HEK293 (cell line): ENCODE data around the gene DEAF1.

Experiments
- GLIS1 ChIP-seq: fragments of 450-650 bp; formaldehyde crosslinking; IDR thresholded peaks from 2 replicates; pipeline ENCODE4 v1.5.1; 2016; ENCODE audit warnings: missing biosample characterization, missing genetic modification characterization
- HOXC10 ChIP-seq: sonication (generic); formaldehyde crosslinking; IDR thresholded peaks from 2 replicates; pipeline ENCODE4 v1.8.1; 2023; ENCODE audit warnings: mild to moderate bottlenecking, missing genetic modification reagents
- KLF1 ChIP-seq: fragments of 450-650 bp; formaldehyde crosslinking; IDR thresholded peaks from 2 replicates; pipeline ENCODE4 v1.5.1; 2016; ENCODE audit warnings: missing biosample characterization, missing genetic modification characterization
- PRDM10 ChIP-seq: fragments of 450-650 bp; formaldehyde crosslinking; IDR thresholded peaks from 2 replicates; pipeline ENCODE4 v1.5.1; 2016; ENCODE audit warnings: missing biosample characterization, missing genetic modification characterization
- SP2 ChIP-seq: fragments of 450-650 bp; formaldehyde crosslinking; IDR thresholded peaks from 2 replicates; pipeline ENCODE4 v1.5.1; 2016; ENCODE audit warnings: missing biosample characterization, missing genetic modification characterization
- YY2 ChIP-seq: fragments of 450-650 bp; formaldehyde crosslinking; IDR thresholded peaks from 2 replicates; pipeline ENCODE4 v1.5.1; 2016; ENCODE audit warnings: missing biosample characterization, missing genetic modification characterization
- ZFP3 ChIP-seq: fragments of 450-650 bp; formaldehyde crosslinking; IDR thresholded peaks from 2 replicates; pipeline ENCODE4 v1.5.1; 2016; ENCODE audit warnings: low read depth, missing biosample characterization, missing genetic modification characterization
- ZNF155 ChIP-seq: fragments of 450-650 bp; formaldehyde crosslinking; IDR thresholded peaks from 2 replicates; pipeline ENCODE4 v1.5.1; 2016; ENCODE audit warnings: missing biosample characterization, missing genetic modification characterization
- ZNF174 ChIP-seq: fragments of 450-650 bp; formaldehyde crosslinking; IDR thresholded peaks from 2 replicates; pipeline ENCODE4 v1.5.0; 2017; ENCODE audit warnings: missing biosample characterization, mild to moderate bottlenecking, missing genetic modification characterization
- ZNF19 ChIP-seq: fragments of 450-650 bp; formaldehyde crosslinking; IDR thresholded peaks from 2 replicates; pipeline ENCODE4; 2016; ENCODE audit warnings: missing biosample characterization, missing genetic modification characterization, low read depth
- ZNF391 ChIP-seq: fragments of 450-650 bp; formaldehyde crosslinking; IDR thresholded peaks from 2 replicates; pipeline ENCODE4 v1.5.1; 2016; ENCODE audit warnings: low read depth, missing biosample characterization, missing genetic modification characterization, borderline replicate concordance
- ZNF433 ChIP-seq: fragments of 450-650 bp; formaldehyde crosslinking; IDR thresholded peaks from 2 replicates; pipeline ENCODE4 v1.5.1; 2016; ENCODE audit warnings: missing biosample characterization, missing genetic modification characterization, low read depth
- ZNF521 ChIP-seq: fragments of 450-650 bp; formaldehyde crosslinking; IDR thresholded peaks from 2 replicates; pipeline ENCODE4 v1.5.1; 2017; ENCODE audit warnings: missing biosample characterization, mild to moderate bottlenecking, missing genetic modification characterization
- ZNF544 ChIP-seq: fragments of 450-650 bp; formaldehyde crosslinking; IDR thresholded peaks from 2 replicates; pipeline ENCODE4 v1.5.0; 2017; ENCODE audit warnings: missing biosample characterization, missing genetic modification characterization
- ZNF623 ChIP-seq: fragments of 450-650 bp; formaldehyde crosslinking; IDR thresholded peaks from 2 replicates; pipeline ENCODE4 v1.5.1; 2016; ENCODE audit warnings: missing biosample characterization, missing genetic modification characterization
- ZNF629 ChIP-seq: fragments of 450-650 bp; formaldehyde crosslinking; IDR thresholded peaks from 2 replicates; pipeline ENCODE4 v1.5.1; 2017; ENCODE audit warnings: missing biosample characterization, missing genetic modification characterization
- ZNF664 ChIP-seq: fragments of 450-650 bp; formaldehyde crosslinking; IDR thresholded peaks from 2 replicates; pipeline ENCODE4 v1.5.1; 2016; ENCODE audit warnings: missing biosample characterization, missing genetic modification characterization
- ZNF791 ChIP-seq: fragments of 450-650 bp; formaldehyde crosslinking; IDR thresholded peaks from 2 replicates; pipeline ENCODE4 v1.5.1; 2016; ENCODE audit warnings: missing biosample characterization, missing genetic modification characterization
- ZSCAN16 ChIP-seq: fragments of 450-650 bp; formaldehyde crosslinking; IDR thresholded peaks from 2 replicates; pipeline ENCODE4 v1.5.1; 2016; ENCODE audit warnings: missing biosample characterization, missing genetic modification characterization
- ZXDB ChIP-seq: fragments of 450-650 bp; formaldehyde crosslinking; IDR thresholded peaks from 2 replicates; pipeline ENCODE4 v1.5.1; 2016; ENCODE audit warnings: missing biosample characterization, missing genetic modification characterization
- TF ChIP-seq, protein P1 (sequence below): fragments of 450-650 bp; formaldehyde crosslinking; conservative IDR thresholded peaks from 2 replicates; pipeline ENCODE4 v1.5.1; 2016; ENCODE audit warnings: low read depth, missing biosample characterization, missing genetic modification characterization
- TF ChIP-seq, protein P2 (sequence below): fragments of 450-650 bp; formaldehyde crosslinking; IDR thresholded peaks from 2 replicates; pipeline ENCODE4 v1.5.1; 2017; ENCODE audit warnings: missing biosample characterization, mild to moderate bottlenecking, missing genetic modification characterization, moderate library complexity
- TF ChIP-seq, protein P3 (sequence below): fragments of 450-650 bp; formaldehyde crosslinking; IDR thresholded peaks from 2 replicates; pipeline ENCODE4 v1.5.1; 2016; ENCODE audit warnings: missing biosample characterization, missing genetic modification characterization
- TF ChIP-seq, protein P4 (sequence below): fragments of 450-650 bp; formaldehyde crosslinking; IDR thresholded peaks from 2 replicates; pipeline ENCODE4 v1.5.1; 2016; ENCODE audit warnings: missing biosample characterization, missing genetic modification characterization
- TF ChIP-seq, protein P5 (sequence below): fragments of 450-650 bp; formaldehyde crosslinking; optimal IDR thresholded peaks from 2 replicates; pipeline ENCODE3; 2016; ENCODE audit warnings: missing biosample characterization, mild to moderate bottlenecking, missing genetic modification characterization

DEAF1 gene

GRCh38 chr11:623999-624704 is 70.9 kb downstream of the DEAF1 start (continued):
- TF ChIP-seq, protein P1, sequence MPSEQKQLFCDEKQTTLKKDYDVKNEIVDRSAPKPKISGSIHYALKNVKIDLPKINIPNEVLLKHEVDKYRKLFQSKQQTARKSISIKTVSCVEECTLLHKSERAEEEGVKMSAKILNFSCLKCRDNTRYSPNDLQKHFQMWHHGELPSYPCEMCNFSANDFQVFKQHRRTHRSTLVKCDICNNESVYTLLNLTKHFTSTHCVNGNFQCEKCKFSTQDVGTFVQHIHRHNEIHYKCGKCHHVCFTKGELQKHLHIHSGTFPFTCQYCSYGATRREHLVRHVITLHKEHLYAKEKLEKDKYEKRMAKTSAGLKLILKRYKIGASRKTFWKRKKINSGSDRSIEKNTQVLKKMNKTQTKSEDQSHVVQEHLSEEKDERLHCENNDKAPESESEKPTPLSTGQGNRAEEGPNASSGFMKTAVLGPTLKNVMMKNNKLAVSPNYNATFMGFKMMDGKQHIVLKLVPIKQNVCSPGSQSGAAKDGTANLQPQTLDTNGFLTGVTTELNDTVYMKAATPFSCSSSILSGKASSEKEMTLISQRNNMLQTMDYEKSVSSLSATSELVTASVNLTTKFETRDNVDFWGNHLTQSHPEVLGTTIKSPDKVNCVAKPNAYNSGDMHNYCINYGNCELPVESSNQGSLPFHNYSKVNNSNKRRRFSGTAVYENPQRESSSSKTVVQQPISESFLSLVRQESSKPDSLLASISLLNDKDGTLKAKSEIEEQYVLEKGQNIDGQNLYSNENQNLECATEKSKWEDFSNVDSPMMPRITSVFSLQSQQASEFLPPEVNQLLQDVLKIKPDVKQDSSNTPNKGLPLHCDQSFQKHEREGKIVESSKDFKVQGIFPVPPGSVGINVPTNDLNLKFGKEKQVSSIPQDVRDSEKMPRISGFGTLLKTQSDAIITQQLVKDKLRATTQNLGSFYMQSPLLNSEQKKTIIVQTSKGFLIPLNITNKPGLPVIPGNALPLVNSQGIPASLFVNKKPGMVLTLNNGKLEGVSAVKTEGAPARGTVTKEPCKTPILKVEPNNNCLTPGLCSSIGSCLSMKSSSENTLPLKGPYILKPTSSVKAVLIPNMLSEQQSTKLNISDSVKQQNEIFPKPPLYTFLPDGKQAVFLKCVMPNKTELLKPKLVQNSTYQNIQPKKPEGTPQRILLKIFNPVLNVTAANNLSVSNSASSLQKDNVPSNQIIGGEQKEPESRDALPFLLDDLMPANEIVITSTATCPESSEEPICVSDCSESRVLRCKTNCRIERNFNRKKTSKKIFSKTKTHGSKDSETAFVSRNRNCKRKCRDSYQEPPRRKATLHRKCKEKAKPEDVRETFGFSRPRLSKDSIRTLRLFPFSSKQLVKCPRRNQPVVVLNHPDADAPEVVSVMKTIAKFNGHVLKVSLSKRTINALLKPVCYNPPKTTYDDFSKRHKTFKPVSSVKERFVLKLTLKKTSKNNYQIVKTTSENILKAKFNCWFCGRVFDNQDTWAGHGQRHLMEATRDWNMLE (tag by site-specific recombination) = no peak
- peak; percentile 81 for TF ChIP-seq KLF1 (tag by site-specific recombination)
- TF ChIP-seq, protein P2, sequence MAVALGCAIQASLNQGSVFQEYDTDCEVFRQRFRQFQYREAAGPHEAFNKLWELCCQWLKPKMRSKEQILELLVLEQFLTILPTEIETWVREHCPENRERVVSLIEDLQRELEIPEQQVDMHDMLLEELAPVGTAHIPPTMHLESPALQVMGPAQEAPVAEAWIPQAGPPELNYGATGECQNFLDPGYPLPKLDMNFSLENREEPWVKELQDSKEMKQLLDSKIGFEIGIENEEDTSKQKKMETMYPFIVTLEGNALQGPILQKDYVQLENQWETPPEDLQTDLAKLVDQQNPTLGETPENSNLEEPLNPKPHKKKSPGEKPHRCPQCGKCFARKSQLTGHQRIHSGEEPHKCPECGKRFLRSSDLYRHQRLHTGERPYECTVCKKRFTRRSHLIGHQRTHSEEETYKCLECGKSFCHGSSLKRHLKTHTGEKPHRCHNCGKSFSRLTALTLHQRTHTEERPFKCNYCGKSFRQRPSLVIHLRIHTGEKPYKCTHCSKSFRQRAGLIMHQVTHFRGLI (tag by site-specific recombination) = no peak
- no peak for TF ChIP-seq ZNF544 (tag by site-specific recombination)
- TF ChIP-seq ZNF629 (tag by site-specific recombination) = 0 out of 2 replicates have a peak, but pooled peaks have one; percentile 12
- TF ChIP-seq ZNF664 (tag by site-specific recombination) = no peak
- TF ChIP-seq PRDM10 (tag by site-specific recombination) = no peak
- TF ChIP-seq GLIS1 (tag by site-specific recombination) = peak; percentile 29; the same call in 1 of the 2 replicates
- no peak for TF ChIP-seq ZNF433
- TF ChIP-seq ZNF391 (tag by site-specific recombination) = no peak
- no peak for TF ChIP-seq ZNF623
- TF ChIP-seq SP2 (tag by site-specific recombination) = peak; percentile 6; the same call in 1 of the 2 replicates
- no peak for TF ChIP-seq ZFP3 (tag by site-specific recombination)
- TF ChIP-seq ZNF174 = no peak
- no peak for TF ChIP-seq ZNF19
- TF ChIP-seq ZNF155 (tag by site-specific recombination) = no peak
- no peak for TF ChIP-seq ZSCAN16 (tag by site-specific recombination)
- TF ChIP-seq, protein P3, sequence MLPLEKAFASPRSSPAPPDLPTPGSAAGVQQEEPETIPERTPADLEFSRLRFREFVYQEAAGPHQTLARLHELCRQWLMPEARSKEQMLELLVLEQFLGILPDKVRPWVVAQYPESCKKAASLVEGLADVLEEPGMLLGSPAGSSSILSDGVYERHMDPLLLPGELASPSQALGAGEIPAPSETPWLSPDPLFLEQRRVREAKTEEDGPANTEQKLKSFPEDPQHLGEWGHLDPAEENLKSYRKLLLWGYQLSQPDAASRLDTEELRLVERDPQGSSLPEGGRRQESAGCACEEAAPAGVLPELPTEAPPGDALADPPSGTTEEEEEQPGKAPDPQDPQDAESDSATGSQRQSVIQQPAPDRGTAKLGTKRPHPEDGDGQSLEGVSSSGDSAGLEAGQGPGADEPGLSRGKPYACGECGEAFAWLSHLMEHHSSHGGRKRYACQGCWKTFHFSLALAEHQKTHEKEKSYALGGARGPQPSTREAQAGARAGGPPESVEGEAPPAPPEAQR (tag by site-specific recombination) = no peak
- TF ChIP-seq, protein P4, sequence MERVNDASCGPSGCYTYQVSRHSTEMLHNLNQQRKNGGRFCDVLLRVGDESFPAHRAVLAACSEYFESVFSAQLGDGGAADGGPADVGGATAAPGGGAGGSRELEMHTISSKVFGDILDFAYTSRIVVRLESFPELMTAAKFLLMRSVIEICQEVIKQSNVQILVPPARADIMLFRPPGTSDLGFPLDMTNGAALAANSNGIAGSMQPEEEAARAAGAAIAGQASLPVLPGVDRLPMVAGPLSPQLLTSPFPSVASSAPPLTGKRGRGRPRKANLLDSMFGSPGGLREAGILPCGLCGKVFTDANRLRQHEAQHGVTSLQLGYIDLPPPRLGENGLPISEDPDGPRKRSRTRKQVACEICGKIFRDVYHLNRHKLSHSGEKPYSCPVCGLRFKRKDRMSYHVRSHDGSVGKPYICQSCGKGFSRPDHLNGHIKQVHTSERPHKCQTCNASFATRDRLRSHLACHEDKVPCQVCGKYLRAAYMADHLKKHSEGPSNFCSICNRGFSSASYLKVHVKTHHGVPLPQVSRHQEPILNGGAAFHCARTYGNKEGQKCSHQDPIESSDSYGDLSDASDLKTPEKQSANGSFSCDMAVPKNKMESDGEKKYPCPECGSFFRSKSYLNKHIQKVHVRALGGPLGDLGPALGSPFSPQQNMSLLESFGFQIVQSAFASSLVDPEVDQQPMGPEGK = 0 out of 2 replicates have a peak, but pooled peaks have one; percentile 30
- TF ChIP-seq ZNF791 = no peak
- TF ChIP-seq ZXDB (tag by site-specific recombination) = no peak
- TF ChIP-seq, protein P5, sequence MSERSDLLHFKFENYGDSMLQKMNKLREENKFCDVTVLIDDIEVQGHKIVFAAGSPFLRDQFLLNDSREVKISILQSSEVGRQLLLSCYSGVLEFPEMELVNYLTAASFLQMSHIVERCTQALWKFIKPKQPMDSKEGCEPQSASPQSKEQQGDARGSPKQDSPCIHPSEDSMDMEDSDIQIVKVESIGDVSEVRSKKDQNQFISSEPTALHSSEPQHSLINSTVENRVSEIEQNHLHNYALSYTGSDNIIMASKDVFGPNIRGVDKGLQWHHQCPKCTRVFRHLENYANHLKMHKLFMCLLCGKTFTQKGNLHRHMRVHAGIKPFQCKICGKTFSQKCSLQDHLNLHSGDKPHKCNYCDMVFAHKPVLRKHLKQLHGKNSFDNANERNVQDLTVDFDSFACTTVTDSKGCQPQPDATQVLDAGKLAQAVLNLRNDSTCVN = no peak
- no peak for TF ChIP-seq YY2 (tag by site-specific recombination)
- TF ChIP-seq HOXC10 = no peak
- TF ChIP-seq ZNF521 (tag by site-specific recombination) = no peak
